ENCODE data around the gene TNFRSF21. TPM values are rescaled to one million over a fixed set of nuclear protein-coding genes. Genes with fewer than 3 reads are reported as not detected.

TNFRSF21 gene
- total RNA-seq, 1 experiment from 2014 or later = 19.3 TPM

- BruUV-seq (replicated peaks) = no TSS peak
- no peak for DNase-seq (ENCODE audit: unreplicated experiment)
- POLR2A ChIA-PET = no interaction called here
- Mint-ChIP-seq H3K4me3 (ENCODE audit: unreplicated experiment) (no peak overlapping the region), H3K36me3 (ENCODE audit: insufficient read depth, unreplicated experiment) (no peaks in the 10 kb centered on the region), H3K9me3 (ENCODE audit: unreplicated experiment) (peaks cover 4% of the 10 kb centered on the region), H3K27me3 (ENCODE audit: insufficient read depth, unreplicated experiment) (no peaks in the 10 kb centered on the region), H3K27ac (ENCODE audit: low read depth, unreplicated experiment) (no peak overlapping the region), H3K4me1 (ENCODE audit: insufficient read depth, unreplicated experiment) (peaks cover 4% of the 10 kb centered on the region)
- intact Hi-C loops (cut with micrococcal nuclease) = no loop called here
- CTCF ChIA-PET = interaction anchor here (1.4 to 2.1 kb wide), 2 partner anchors 204 to 453 kb away, joined by 3 to 7 read pairs; no protein-coding TSS in a partner anchor
- no peak for TF ChIP-seq CTCF (IDR thresholded peaks at IDR 0.05; ENCODE audit: unreplicated experiment)
Measured at GRCh38 chr6:47301441-47301840, 8.3 kb downstream of the TNFRSF21 start.

- TF ChIP-seq CTCF (IDR thresholded peaks at IDR 0.05; ENCODE audit: unreplicated experiment) = no peak
- H3K4me1 Mint-ChIP-seq (ENCODE audit: insufficient read depth, unreplicated experiment) = peaks cover 4% of the 10 kb centered on the region
- H3K27me3 Mint-ChIP-seq (ENCODE audit: insufficient read depth, unreplicated experiment) = no peaks in the 10 kb centered on the region
- no peak overlapping the region for H3K4me3 Mint-ChIP-seq (ENCODE audit: unreplicated experiment)
- BruUV-seq (replicated peaks) = no TSS peak
- ChIA-PET POLR2A (no interaction called here), CTCF (interaction anchor here (0.6 to 2.1 kb wide), 2 partner anchors 8 to 203 kb away, joined by 3 to 7 read pairs; no protein-coding TSS in a partner anchor)
- intact Hi-C loops (cut with micrococcal nuclease) = no loop called here
- no peak for DNase-seq (ENCODE audit: unreplicated experiment)
- H3K27ac Mint-ChIP-seq (ENCODE audit: low read depth, unreplicated experiment) = no peak overlapping the region
- H3K36me3 Mint-ChIP-seq (ENCODE audit: insufficient read depth, unreplicated experiment) = no peaks in the 10 kb centered on the region
- peaks cover 4% of the 10 kb centered on the region for H3K9me3 Mint-ChIP-seq (ENCODE audit: unreplicated experiment)
Measured at GRCh38 chr6:47300417-47300816, 9.3 kb downstream of the TNFRSF21 start.

GRCh38 chr6:47299965-47300364 lies 9.7 kb downstream of the TNFRSF21 start:
- H3K27me3 Mint-ChIP-seq (ENCODE audit: insufficient read depth, unreplicated experiment) = no peaks in the 10 kb centered on the region
- peaks cover 4% of the 10 kb centered on the region for H3K4me1 Mint-ChIP-seq (ENCODE audit: insufficient read depth, unreplicated experiment)
- no peak overlapping the region for H3K4me3 Mint-ChIP-seq (ENCODE audit: unreplicated experiment)
- POLR2A ChIA-PET = no interaction called here
- intact Hi-C loops (cut with micrococcal nuclease) = no loop called here
- BruUV-seq (replicated peaks) = no TSS peak
- H3K36me3 Mint-ChIP-seq (ENCODE audit: insufficient read depth, unreplicated experiment) = no peaks in the 10 kb centered on the region
- no peak overlapping the region for H3K27ac Mint-ChIP-seq (ENCODE audit: low read depth, unreplicated experiment)
- CTCF ChIA-PET = interaction anchor here (2.1 kb wide), 1 partner anchor 202 kb away, joined by 7 read pairs; no protein-coding TSS in a partner anchor
- TF ChIP-seq CTCF (IDR thresholded peaks at IDR 0.05; ENCODE audit: unreplicated experiment) = no peak
- peaks cover 4% of the 10 kb centered on the region for H3K9me3 Mint-ChIP-seq (ENCODE audit: unreplicated experiment)
- no peak for DNase-seq (ENCODE audit: unreplicated experiment)

- POLR2A ChIA-PET = no interaction called here
Measured at GRCh38 chr6:47298475-47298874, 11.2 kb downstream of the TNFRSF21 start.

More at GRCh38 chr6:47298475-47298874, 11.2 kb downstream of the TNFRSF21 start:
- Mint-ChIP-seq H3K4me1 (ENCODE audit: insufficient read depth, unreplicated experiment) (peaks cover 5% of the 10 kb centered on the region), H3K9me3 (ENCODE audit: unreplicated experiment) (peaks cover 4% of the 10 kb centered on the region), H3K27ac (ENCODE audit: low read depth, unreplicated experiment) (no peak overlapping the region), H3K36me3 (ENCODE audit: insufficient read depth, unreplicated experiment) (no peaks in the 10 kb centered on the region), H3K4me3 (ENCODE audit: unreplicated experiment) (no peak overlapping the region), H3K27me3 (ENCODE audit: insufficient read depth, unreplicated experiment) (no peaks in the 10 kb centered on the region)
- TF ChIP-seq CTCF (IDR thresholded peaks at IDR 0.05; ENCODE audit: unreplicated experiment) = no peak
- intact Hi-C loops (cut with micrococcal nuclease) = no loop called here
- CTCF ChIA-PET = interaction anchor here (0.8 kb wide), 1 partner anchor 201 kb away, joined by 4 read pairs; no protein-coding TSS in a partner anchor
- BruUV-seq (replicated peaks) = no TSS peak
- no peak for DNase-seq (ENCODE audit: unreplicated experiment)
